PC-3 (cell line): ENCODE measurements around the gene OPTN.
"Not testable (repeated sequence)": the region's sequence is repeated elsewhere in the genome, so short reads cannot be mapped to it uniquely, and the experiment has no call there.

Experiments used
- EZH2 ChIP-seq: fragments of 300-600 bp; sonication (generic); IDR thresholded peaks from one replicate; pipeline ENCODE4 v1.6.1; 2017; ENCODE audit warnings: antibody characterized with exemption, mild to moderate bottlenecking, low read length; ENCODE audit not compliant: unreplicated experiment
- TF ChIP-seq, protein P1 (sequence below): fragments of 300-600 bp; sonication (generic); conservative IDR thresholded peaks from 2 replicates; pipeline ENCODE4 v1.5.1; 2017; ENCODE audit warnings: antibody characterized with exemption, low read depth, mild to moderate bottlenecking, low read length

DNA sequence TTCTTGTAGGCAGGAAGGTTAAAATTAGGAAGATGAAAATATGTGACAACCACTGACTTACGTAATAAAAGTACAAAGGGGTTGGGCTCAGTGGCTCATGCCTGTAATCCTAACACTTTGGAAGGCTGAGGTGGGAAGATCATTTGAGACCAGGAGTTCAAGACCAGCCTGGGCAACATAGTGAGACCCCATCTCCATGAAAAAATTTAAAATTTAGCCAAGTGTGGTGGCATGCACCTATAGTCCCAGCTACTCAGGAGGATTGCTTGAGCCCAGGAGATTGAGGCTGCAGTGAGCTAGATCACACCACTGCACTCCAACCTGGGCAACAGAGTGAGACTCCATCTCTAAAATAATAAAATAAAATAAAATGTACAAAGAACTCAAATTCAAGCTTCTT, 46.8 kb upstream of the OPTN start:
- TF ChIP-seq, protein P1, sequence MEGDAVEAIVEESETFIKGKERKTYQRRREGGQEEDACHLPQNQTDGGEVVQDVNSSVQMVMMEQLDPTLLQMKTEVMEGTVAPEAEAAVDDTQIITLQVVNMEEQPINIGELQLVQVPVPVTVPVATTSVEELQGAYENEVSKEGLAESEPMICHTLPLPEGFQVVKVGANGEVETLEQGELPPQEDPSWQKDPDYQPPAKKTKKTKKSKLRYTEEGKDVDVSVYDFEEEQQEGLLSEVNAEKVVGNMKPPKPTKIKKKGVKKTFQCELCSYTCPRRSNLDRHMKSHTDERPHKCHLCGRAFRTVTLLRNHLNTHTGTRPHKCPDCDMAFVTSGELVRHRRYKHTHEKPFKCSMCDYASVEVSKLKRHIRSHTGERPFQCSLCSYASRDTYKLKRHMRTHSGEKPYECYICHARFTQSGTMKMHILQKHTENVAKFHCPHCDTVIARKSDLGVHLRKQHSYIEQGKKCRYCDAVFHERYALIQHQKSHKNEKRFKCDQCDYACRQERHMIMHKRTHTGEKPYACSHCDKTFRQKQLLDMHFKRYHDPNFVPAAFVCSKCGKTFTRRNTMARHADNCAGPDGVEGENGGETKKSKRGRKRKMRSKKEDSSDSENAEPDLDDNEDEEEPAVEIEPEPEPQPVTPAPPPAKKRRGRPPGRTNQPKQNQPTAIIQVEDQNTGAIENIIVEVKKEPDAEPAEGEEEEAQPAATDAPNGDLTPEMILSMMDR, result not testable (repeated sequence)
- not testable (repeated sequence) for TF ChIP-seq EZH2
